A549 (cell line): Measurements from ENCODE around the gene LCE6A. TPM values are rescaled to one million over a fixed set of nuclear protein-coding genes. Genes with fewer than 3 reads are reported as not detected.

Experiments
- ATAC-seq, 2 experiments: fragments of 200-7000 bp in 1 of 2; fragments of >200 bp in 1 of 2; cut with Nextera tagmentation in 1 of 2; cut with Tn5 transposase in 1 of 2; 3 replicates each; pipeline versions ENCODE4 v1.8.0 to v1.9.1; 2018 to 2020; ENCODE audit warnings: mild to moderate bottlenecking in 1 of 2, moderate library complexity in 1 of 2
- CTCF ChIA-PET: fragments of 300-600 bp; sonication (Branson Sonifier 250); formaldehyde crosslinking; extraction: SDS; loops from one replicate; lab custom pipeline; 2021; ENCODE audit warnings: antibody characterized with exemption, inconsistent platforms; lab: Yijun Ruan, JAX
- POLR2A ChIA-PET: fragments of 350-600 bp; formaldehyde crosslinking; extraction: SDS; loops from one replicate; lab custom pipeline; 2021; ENCODE audit warnings: antibody characterized with exemption, inconsistent platforms; lab: Yijun Ruan, JAX
- DNase-seq, 2 experiments: peaks; one replicate each; pipeline versions ENCODE4 v3.0.0 to v3.0.0-alpha.2; 2011 to 2016; ENCODE audit warnings: low read depth in 1 of 2, low spot score in 1 of 2
- FAIRE-seq: peaks from 2 replicates; lab custom pipeline; 2011; peaks lifted over from hg19 to GRCh38; lab: Jason Lieb, UNC
- H3K27ac ChIP-seq, 2 experiments: fragments of >200 bp; sonication (Bioruptor Twin); formaldehyde crosslinking; 3 replicates each; pipeline ENCODE4 v1.5.1; 2016 to 2017
- H3K4me1 ChIP-seq: fragments of >200 bp; sonication (Bioruptor Twin); formaldehyde crosslinking; 3 replicates; pipeline ENCODE4 v1.6.1; 2016
- H3K4me2 ChIP-seq: fragments of >200 bp; sonication (Bioruptor Twin); formaldehyde crosslinking; 3 replicates; pipeline ENCODE4 v1.6.1; 2016
- H3K4me3 ChIP-seq: fragments of >200 bp; sonication (Bioruptor Twin); formaldehyde crosslinking; 3 replicates; pipeline ENCODE4 v1.5.1; 2016
- H3K9me3 ChIP-seq: fragments of >200 bp; sonication (Bioruptor Twin); formaldehyde crosslinking; 3 replicates; pipeline ENCODE4 v1.6.1; 2016
- ATOH8 ChIP-seq: fragments of 250-450 bp; sonication (Bioruptor Pico); IDR thresholded peaks from 2 replicates; pipeline ENCODE4 v1.5.0; 2020; ENCODE audit warnings: low read depth, mild to moderate bottlenecking, moderate library complexity
- BHLHE40 ChIP-seq: IDR thresholded peaks from 2 replicates; pipeline ENCODE4 v1.6.1; 2012; ENCODE audit warnings: low read depth, low read length, inconsistent platforms
- CEBPB ChIP-seq, 2 experiments: fragments of >200 bp in 1 of 2; sonication (Bioruptor Twin) in 1 of 2; formaldehyde crosslinking in 1 of 2; IDR thresholded peaks; 2 replicates each; pipeline ENCODE4 v1.6.1; 2012 to 2016
- E2F6 ChIP-seq: IDR thresholded peaks from 2 replicates; pipeline ENCODE4 v1.6.1; 2012; ENCODE audit warnings: low read depth, borderline replicate concordance
- EHF ChIP-seq: fragments of 250-450 bp; sonication (Bioruptor Pico); IDR thresholded peaks from 2 replicates; pipeline ENCODE4 v1.5.0; 2020; ENCODE audit warnings: mild to moderate bottlenecking
- EHMT2 ChIP-seq: fragments of 200-600 bp; sonication (generic); IDR thresholded peaks from 2 replicates; pipeline ENCODE4 v1.6.1; 2016; ENCODE audit warnings: antibody characterized with exemption, low read depth, mild to moderate bottlenecking, moderate library complexity
- ELK1 ChIP-seq: fragments of 150-350 bp; IDR thresholded peaks from 2 replicates; pipeline ENCODE4 v1.6.1; 2014; ENCODE audit warnings: low read depth, mild to moderate bottlenecking, low read length
- EP300 ChIP-seq, 2 experiments: fragments of >200 bp; sonication (Bioruptor Twin); formaldehyde crosslinking; IDR thresholded peaks; 2 replicates in 1 of 2; 3 replicates in 1 of 2; pipeline ENCODE4 v1.6.1; 2016 to 2017
- GATA3 ChIP-seq: IDR thresholded peaks from 2 replicates; pipeline ENCODE4 v1.6.1; 2012; ENCODE audit warnings: borderline replicate concordance
- HDAC2 ChIP-seq: fragments of 200-600 bp; sonication (generic); IDR thresholded peaks from 2 replicates; pipeline ENCODE4 v1.6.1; 2016
- HES2 ChIP-seq: fragments of >200 bp; sonication (Bioruptor Twin); formaldehyde crosslinking; IDR thresholded peaks from 2 replicates; pipeline ENCODE4 v1.6.1; 2016
- JUN ChIP-seq, 2 experiments: fragments of >200 bp; sonication (Bioruptor Twin); formaldehyde crosslinking; IDR thresholded peaks; 2 replicates in 1 of 2; 3 replicates in 1 of 2; pipeline ENCODE4 v1.6.1; 2016 to 2017
- MAZ ChIP-seq: fragments of 150-350 bp; IDR thresholded peaks from 2 replicates; pipeline ENCODE4 v1.6.1; 2014; ENCODE audit warnings: antibody characterized with exemption, low read depth, low read length, borderline replicate concordance
- POLR2AphosphoS2 ChIP-seq: conservative IDR thresholded peaks from 2 replicates; pipeline ENCODE4 v1.6.1; 2012; ENCODE audit warnings: low read length, improper control_type of control experiment, inconsistent platforms
- REST ChIP-seq: fragments of 200-600 bp; sonication (generic); IDR thresholded peaks from 2 replicates; pipeline ENCODE4 v1.6.1; 2016; ENCODE audit warnings: antibody characterized with exemption, mild to moderate bottlenecking, moderate library complexity
- SMC3 ChIP-seq: fragments of >200 bp; sonication (Bioruptor Twin); formaldehyde crosslinking; IDR thresholded peaks from 3 replicates; pipeline ENCODE4 v1.6.1; 2018; ENCODE audit warnings: inconsistent platforms
- SREBF2 ChIP-seq: fragments of 450-650 bp; IDR thresholded peaks from 2 replicates; pipeline ENCODE4 v1.6.1; 2014; ENCODE audit warnings: mild to moderate bottlenecking, moderate library complexity
- ZNF302 ChIP-seq: fragments of 250-450 bp; sonication (Bioruptor Pico); IDR thresholded peaks from 2 replicates; pipeline ENCODE4 v1.9.0; 2021; ENCODE audit warnings: inconsistent platforms, mild to moderate bottlenecking, moderate library complexity
- WGBS: methylation state at CpG from one replicate; pipeline ENCODE4 v1.1.6; 2017; ENCODE audit errors: missing lambda C conversion rate; 5-methylcytosine and 5-hydroxymethylcytosine counted together
- polyA plus RNA-seq, 4 experiments: library from polyadenylated mRNA; depleted of rRNA in 3 of 4; stranded (reverse); fragments of >200 nt; fragmentation: RNase III in 1 of 4; extraction: RNeasy Plus Mini Kit Qiagen cat#74134 plus additional on column Dnase treatment in 1 of 4; gene quantifications; 2 replicates in 3 of 4; 3 replicates in 1 of 4; pipeline ENCODE4 v1.2.3, GENCODE V29; 2011 to 2017

The LCE6A gene
- polyA plus RNA-seq, 2 of the 4 experiments (the other 2 are of a cell fraction), result not detected

- TF ChIP-seq JUN (IDR thresholded peaks at IDR 0.05), result no peak
- TF ChIP-seq HDAC2, result no peak
- TF ChIP-seq SMC3, result no peak
- no peaks in the 10 kb centered on the region for H3K9me3 ChIP-seq
- H3K4me1 ChIP-seq, result no peaks in the 10 kb centered on the region
- WGBS, result 22% methylated on average over 4 of the region's 4 CpGs
- DNase-seq (no peak), ATAC-seq (no peak), FAIRE-seq (no peak)
- no peak overlapping the region for H3K27ac ChIP-seq
- ChIA-PET CTCF (interaction anchor here (0.6 to 1.6 kb wide), 2 partner anchors 9 to 231 kb away, joined by 3 to 4 read pairs; no protein-coding TSS in a partner anchor), POLR2A (no interaction called here)
- H3K4me2 ChIP-seq, result no peak overlapping the region
- no peak overlapping the region for H3K4me3 ChIP-seq
These were observed 42.4 kb downstream of the LCE6A start for GRCh38 chr1:152884966-152885624.

GRCh38 chr1:152886085-152886484 lies 43.4 kb downstream of the LCE6A start:
- no peak for DNase-seq
- H3K9me3 ChIP-seq, result no peaks in the 10 kb centered on the region
- POLR2A ChIA-PET, result no interaction called here
- FAIRE-seq, result no peak
- H3K4me3 ChIP-seq, result no peak overlapping the region
- 3% methylated on average over 3 of the region's 3 CpGs for WGBS
- no peak overlapping the region for H3K4me2 ChIP-seq
- H3K27ac ChIP-seq, result no peak overlapping the region
- H3K4me1 ChIP-seq, result no peaks in the 10 kb centered on the region
- no peak for ATAC-seq
- CTCF ChIA-PET, result no interaction called here
- TF ChIP-seq JUN (IDR thresholded peaks at IDR 0.05) (no peak), EHMT2 (no peak), HES2 (no peak), EP300 (IDR thresholded peaks at IDR 0.05) (no peak), MAZ (no peak), GATA3 (no peak), CEBPB (IDR thresholded peaks at IDR 0.05) (no peak), REST (no peak)

- no peak for TF ChIP-seq BHLHE40
- TF ChIP-seq ZNF302 (CRISPR knock-in tag), result no peak
- TF ChIP-seq EHF (CRISPR knock-in tag), result no peak
- TF ChIP-seq E2F6, result no peak
- TF ChIP-seq ATOH8 (CRISPR knock-in tag), result no peak
- no peak for TF ChIP-seq POLR2AphosphoS2
- TF ChIP-seq ELK1, result no peak
- TF ChIP-seq SREBF2, result no peak
- Histone ChIP-seq H3K4me2 (no peak overlapping the region), H3K27ac (no peak overlapping the region), H3K9me3 (no peaks in the 10 kb centered on the region), H3K4me1 (no peaks in the 10 kb centered on the region), H3K4me3 (no peak overlapping the region)
- 2% methylated on average over 6 of the region's 8 CpGs for WGBS
- FAIRE-seq (no peak), DNase-seq (no peak), ATAC-seq (no peak)
- ChIA-PET CTCF (interaction anchor here (0.8 kb wide), 2 partner anchors 15 to 16 kb away, joined by 3 read pairs; no protein-coding TSS in a partner anchor), POLR2A (no interaction called here)
These were observed 44.2 kb downstream of the LCE6A start for GRCh38 chr1:152886758-152887409.
